Left kidney (tissue), 2 donors: ENCODE measurements around the gene EIF2B5. TPM values are rescaled to one million over a fixed set of nuclear protein-coding genes. Genes with fewer than 3 reads are reported as not detected.
"Not testable (repeated sequence)": the region's sequence is repeated elsewhere in the genome, so short reads cannot be mapped to it uniquely, and the experiment has no call there.

ENCODE experiments used
- DNase-seq: peaks from one replicate; pipeline ENCODE4 v3.0.0-alpha.2; 2013
- polyA plus RNA-seq: library from polyadenylated mRNA; unstranded; fragments of 120-200 nt; gene quantifications from one replicate; pipeline ENCODE4 v1.2.1, GENCODE V29; 2013; ENCODE audit not compliant: insufficient read length

The EIF2B5 gene
- polyA plus RNA-seq, 1 donor = 54.6 TPM

DNA sequence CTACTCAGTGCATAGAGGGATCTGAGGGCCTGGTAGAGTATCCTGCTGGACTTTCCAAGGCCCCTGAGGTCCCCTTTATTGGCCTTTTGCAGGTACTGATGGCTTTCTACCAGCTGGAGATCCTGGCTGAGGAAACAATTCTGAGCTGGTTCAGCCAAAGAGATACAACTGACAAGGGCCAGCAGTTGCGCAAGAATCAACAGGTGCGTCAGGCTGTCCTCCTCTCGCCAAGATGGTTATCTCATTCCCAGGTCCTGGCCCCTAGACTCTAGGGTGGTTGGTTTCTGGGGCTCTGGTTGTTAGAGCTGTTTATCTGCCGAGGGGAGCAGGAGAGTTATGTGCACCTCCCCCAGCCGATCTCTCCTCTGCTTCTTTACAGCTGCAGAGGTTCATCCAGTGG lies 9.3 kb downstream of the EIF2B5 start:
- no peak for DNase-seq

- peak; percentile 49 for DNase-seq
Observed at GRCh38 chr3:184145111-184145524, 10.0 kb downstream of the EIF2B5 start.

- no peak for DNase-seq
Observed at GRCh38 chr3:184145751-184146270, 10.7 kb downstream of the EIF2B5 start.

DNA sequence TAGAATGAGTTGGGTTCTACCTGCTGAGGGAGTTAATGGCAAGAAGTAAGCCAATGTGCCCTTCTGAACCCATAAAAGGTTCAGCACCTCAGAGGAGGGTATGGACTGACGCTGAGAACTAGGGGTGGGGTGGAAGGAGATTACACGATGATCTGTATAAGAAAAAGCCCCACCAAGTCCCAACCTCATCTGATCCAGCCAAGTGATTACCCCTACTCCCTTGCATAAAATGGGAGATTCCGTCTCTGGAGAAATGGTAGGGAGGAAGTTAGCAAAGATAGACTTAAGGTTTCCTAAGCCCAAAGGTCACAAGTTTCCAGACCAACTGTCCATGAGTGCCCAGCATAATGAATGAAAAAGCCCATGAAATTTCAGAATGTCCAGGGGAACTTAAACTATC lies 12.9 kb downstream of the EIF2B5 start:
- DNase-seq = no peak

DNA sequence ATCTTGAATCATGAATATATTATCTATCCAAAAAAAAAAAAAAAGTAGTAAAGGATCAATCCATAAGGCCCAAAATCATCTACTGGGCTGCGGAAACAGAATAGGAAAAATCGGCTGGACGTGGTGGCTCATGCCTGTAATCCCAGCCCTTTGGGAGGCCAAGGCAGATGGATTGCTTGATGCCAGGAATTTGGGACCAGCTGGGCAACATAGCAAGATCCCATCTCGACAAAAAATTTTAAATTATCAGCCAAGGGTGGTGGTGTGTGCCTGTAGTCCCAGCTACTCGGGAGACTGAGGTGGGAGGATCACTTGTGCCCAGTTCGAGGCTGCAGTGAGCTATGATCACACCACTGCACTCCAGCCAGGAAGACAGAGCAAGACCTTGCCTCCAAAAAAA lies 14.0 kb downstream of the EIF2B5 start:
- DNase-seq = no peak

DNA sequence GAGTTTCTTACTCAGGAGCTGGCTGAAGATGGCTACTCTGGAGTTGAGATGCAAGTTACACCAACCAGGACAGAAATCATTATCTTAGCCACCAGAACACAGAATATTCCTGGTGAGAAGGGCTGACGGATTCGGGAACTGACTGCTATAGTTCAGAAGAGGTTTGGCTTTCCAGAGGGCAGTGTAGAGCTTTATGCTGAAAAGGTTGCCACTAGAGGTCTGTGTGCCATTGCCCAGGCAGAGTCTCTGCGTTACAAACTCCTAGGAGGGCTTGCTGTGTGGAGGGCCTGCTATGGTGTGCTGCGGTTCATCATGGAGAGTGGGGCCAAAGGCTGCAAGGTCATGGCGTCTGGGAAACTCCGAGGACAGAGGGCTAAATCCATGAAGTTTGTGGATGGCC lies 14.6 kb downstream of the EIF2B5 start:
- not testable (repeated sequence) for DNase-seq

DNA sequence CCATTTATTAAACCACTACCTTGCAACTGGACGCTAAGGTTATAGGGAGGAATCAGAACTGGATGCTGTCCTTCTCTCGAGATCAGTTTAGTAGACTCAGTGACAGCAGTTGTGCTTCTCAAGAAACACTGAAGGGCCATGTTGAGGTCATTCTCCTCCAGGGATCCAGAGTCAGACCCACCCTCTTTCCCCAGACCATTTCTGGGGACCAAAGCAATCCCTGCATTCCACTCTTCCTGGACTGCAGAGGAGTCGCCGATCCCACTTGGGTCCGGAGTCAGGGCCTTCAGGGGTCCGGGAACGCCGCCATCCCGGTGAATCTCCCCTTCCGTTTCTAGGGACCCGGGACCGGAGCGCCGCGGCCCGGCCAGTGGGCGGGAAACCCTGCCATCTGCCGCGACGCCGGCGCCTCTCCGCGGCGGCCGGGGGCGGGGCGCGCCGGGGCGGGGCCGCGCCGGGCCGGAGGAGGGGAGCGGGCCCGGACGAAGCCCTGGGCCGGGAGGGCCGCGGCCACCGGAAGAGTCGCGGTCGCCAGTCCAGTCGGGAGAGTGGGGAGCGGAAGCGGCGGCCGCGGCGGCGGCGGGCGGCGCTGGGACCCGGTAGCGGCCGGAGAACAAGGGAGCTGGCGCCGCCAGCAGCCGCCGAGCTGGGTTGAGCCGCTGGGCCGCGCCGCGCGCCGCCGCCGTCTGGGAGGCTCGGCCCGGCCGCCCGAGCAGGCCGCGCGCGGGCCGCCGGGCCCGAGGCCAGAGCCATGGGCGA lies 19.9 kb downstream of the EIF2B5 start, which contains the start of gene DVL3:
DVL3 (plus strand) TSS at position 493 of the 759 bp plus-strand sequence; CDS start at position 752, 259 bp downstream.
- no peak for DNase-seq

- DNase-seq = no peak
Observed at GRCh38 chr3:184155644-184156521, 20.7 kb downstream of the EIF2B5 start.

- peak; percentile 66 for DNase-seq
Observed at GRCh38 chr3:184156522-184156955, 21.4 kb downstream of the EIF2B5 start.

DNA sequence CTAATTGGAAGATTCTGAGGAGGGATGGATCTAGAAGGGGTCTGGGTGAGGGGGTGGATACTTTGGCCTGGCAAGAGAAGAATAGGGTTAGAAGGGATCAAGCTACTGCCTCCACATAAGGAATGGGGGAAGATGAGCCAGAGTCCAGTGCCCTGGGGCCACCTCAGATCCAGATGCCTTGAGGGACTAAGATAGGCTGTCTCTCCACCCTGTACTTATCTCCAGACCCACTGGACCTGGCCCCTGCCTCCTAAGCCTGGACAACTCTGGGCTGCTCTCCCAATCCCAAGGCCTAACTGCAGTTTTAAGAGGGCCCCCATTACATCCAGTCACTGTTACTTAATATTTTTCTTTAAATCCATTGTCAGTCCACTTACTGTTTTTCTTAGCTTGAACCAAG lies 22.0 kb downstream of the EIF2B5 start:
- no peak for DNase-seq

GRCh38 chr3:184158404-184158803 lies 23.2 kb downstream of the EIF2B5 start:
- no peak for DNase-seq

DNA sequence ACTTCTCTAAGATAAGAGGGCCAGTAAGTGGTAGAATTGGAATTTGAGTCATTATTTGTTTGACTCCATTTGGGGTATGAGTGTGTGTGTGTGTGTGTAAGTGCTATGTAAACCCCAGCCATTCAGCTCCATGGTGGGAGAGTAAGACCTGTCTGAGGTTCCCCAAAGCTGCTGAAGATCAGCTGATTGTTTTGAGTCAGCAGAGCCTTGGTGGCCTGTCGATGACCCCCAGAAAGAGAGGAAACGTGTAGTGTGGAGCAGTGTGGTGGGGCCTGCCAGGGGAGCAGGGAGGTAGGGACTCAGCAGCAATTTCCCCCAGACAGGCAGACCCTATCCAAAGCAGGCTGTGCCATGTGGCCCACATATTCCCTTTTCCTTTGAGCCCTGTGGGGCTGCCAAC lies 25.3 kb downstream of the EIF2B5 start:
- DNase-seq = no peak

- not testable (repeated sequence) for DNase-seq
Observed at GRCh38 chr3:184162571-184163070, 27.5 kb downstream of the EIF2B5 start.

- DNase-seq = no peak
Observed at GRCh38 chr3:184164648-184165330, 29.6 kb downstream of the EIF2B5 start.

DNA sequence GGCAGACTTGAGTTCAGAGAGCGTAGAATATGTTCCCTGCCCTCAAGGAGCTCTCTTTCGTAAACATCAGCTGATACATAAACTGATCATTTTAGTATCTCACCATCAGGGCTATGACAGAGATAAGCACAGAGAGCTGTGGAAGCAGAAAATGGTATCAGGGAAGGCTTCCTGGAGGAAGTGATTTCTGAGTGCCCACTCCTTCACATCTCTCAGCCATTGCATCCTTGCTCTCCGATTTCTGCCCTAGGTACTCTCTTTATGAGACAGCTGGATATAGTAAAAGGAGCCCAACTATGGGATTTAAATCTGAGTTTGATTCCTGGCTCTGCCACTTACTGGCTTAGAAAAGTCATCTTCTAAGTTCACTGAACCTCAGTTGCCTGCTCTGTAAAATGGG lies 30.4 kb downstream of the EIF2B5 start:
- no peak for DNase-seq

- DNase-seq = no peak
Observed at GRCh38 chr3:184166671-184167070, 31.5 kb downstream of the EIF2B5 start.

DNA sequence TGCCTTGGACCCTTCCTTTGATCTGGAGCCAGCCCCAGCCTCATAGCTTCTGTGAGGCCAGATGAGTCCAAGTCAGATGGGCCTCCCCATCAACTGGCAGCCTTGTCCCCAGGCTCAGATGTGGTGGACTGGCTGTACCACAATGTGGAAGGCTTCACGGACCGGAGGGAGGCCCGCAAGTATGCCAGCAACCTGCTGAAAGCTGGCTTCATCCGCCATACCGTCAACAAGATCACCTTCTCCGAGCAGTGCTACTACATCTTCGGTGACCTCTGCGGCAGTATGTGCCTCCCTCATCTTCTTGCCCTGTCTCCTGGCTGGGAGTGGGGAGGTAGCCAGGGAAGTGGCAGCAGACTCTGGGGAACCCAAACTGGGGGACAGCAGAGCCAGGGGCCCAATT lies 32.6 kb downstream of the EIF2B5 start:
- DNase-seq = no peak

GRCh38 chr3:184168363-184169120 lies 33.4 kb downstream of the EIF2B5 start:
- no peak for DNase-seq

DNA sequence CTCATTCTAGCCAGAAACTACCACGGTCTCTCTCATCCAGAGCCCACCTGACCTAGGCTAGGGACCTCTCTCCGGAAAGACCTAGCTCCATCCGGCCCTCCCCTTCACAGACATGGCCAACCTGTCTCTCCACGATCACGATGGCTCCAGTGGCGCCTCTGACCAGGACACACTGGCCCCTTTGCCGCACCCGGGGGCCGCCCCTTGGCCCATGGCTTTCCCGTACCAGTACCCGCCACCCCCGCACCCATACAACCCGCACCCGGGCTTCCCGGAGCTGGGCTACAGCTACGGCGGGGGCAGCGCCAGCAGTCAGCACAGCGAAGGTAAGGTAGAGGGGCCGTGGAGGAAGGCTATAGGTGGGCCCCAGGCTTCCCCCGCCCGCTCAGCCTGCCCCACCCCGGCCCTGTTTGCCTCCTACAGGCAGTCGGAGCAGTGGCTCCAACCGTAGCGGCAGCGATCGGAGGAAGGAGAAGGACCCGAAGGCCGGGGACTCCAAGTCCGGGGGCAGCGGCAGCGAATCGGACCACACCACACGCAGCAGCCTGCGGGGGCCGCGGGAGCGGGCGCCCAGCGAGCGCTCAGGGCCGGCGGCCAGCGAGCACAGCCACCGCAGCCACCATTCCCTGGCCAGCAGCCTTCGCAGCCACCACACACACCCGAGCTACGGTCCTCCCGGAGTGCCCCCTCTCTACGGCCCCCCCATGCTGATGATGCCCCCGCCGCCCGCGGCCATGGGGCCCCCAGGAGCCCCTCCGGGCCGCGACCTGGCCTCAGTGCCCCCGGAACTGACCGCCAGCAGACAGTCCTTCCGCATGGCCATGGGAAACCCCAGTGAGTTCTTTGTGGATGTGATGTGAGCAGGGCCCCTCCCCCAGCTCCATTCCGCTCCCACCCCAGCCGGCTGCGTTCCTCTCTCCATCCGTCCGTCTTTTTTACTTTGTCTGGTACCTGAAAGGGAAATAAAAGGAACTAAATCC lies 35.0 kb downstream of the EIF2B5 start:
- no peak for DNase-seq

- DNase-seq = no peak
Observed at GRCh38 chr3:184171562-184171961, 36.4 kb downstream of the EIF2B5 start.
